Hepatocyte (in vitro differentiated cells): ENCODE measurements around the gene SLC4A5.

Source experiments
- EZH2 ChIP-seq: fragments of 200-600 bp; sonication (generic); IDR thresholded peaks from 2 replicates; pipeline ENCODE4 v1.6.1; 2016; ENCODE audit warnings: antibody characterized with exemption, mild to moderate bottlenecking, borderline replicate concordance
- TF ChIP-seq, protein P1 (sequence below): fragments of 200-600 bp; sonication (generic); IDR thresholded peaks from 2 replicates; pipeline ENCODE4 v1.5.1; 2016; ENCODE audit warnings: antibody characterized with exemption, mild to moderate bottlenecking; ENCODE audit not compliant: poor library complexity

DNA sequence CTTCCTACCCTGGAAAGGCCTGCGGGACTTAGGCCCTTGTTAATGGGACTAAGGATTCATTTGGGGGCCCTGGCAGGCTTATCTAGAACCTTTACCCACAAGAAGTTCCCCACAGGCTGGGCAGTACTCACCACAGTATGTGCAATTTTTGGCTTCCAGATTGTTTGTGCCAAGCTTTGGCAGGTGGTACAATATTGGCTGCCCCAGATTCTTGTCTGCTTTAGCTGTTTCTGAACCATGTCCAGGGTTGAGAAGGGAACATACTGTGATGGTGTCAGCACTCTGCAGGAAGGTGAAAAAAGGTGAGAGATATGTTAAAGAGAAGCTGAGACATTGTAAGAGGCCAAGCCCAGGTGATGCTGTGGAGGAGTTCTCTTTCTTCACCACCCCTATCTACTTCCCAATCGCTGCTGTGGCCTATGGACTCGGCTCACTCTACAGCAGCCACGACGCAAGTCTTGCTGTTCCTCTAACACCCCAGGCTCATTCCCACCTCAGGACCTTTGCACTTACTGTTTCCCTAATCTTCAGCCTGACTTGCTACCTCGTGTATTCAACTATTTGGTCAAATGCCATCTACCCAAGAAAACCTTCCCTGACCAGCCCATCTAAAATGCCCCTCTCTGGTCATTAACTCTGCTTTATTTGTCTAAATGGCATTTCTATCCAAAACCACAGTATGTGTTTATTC lies 9.2 kb downstream of the SLC4A5 start:
- TF ChIP-seq, protein P1, sequence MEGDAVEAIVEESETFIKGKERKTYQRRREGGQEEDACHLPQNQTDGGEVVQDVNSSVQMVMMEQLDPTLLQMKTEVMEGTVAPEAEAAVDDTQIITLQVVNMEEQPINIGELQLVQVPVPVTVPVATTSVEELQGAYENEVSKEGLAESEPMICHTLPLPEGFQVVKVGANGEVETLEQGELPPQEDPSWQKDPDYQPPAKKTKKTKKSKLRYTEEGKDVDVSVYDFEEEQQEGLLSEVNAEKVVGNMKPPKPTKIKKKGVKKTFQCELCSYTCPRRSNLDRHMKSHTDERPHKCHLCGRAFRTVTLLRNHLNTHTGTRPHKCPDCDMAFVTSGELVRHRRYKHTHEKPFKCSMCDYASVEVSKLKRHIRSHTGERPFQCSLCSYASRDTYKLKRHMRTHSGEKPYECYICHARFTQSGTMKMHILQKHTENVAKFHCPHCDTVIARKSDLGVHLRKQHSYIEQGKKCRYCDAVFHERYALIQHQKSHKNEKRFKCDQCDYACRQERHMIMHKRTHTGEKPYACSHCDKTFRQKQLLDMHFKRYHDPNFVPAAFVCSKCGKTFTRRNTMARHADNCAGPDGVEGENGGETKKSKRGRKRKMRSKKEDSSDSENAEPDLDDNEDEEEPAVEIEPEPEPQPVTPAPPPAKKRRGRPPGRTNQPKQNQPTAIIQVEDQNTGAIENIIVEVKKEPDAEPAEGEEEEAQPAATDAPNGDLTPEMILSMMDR, result no peak
- TF ChIP-seq EZH2, result no peak
